Nephron progenitor cell (in vitro differentiated cells): ENCODE results near the gene CTXND1.

Source experiments
- DNase-seq: peaks from one replicate; pipeline ENCODE4 v3.0.0; 2021
- H3K27ac Mint-ChIP-seq: 2 replicates; pipeline ENCODE4 v1.8.0; 2021; ENCODE audit warnings: mild to moderate bottlenecking, moderate library complexity, mixed read lengths
- H3K27me3 Mint-ChIP-seq: 2 replicates; pipeline ENCODE4 v1.8.0; 2021; ENCODE audit warnings: mild to moderate bottlenecking, low read depth, mixed read lengths; ENCODE audit not compliant: poor library complexity
- H3K36me3 Mint-ChIP-seq: 2 replicates; pipeline ENCODE4 v1.8.0; 2021; ENCODE audit warnings: low read depth, mixed read lengths
- H3K4me1 Mint-ChIP-seq: 2 replicates; pipeline ENCODE4 v1.8.0; 2021; ENCODE audit warnings: mixed read lengths
- H3K4me3 Mint-ChIP-seq: 2 replicates; pipeline ENCODE4 v1.8.0; 2021; ENCODE audit warnings: mild to moderate bottlenecking, moderate library complexity, mixed read lengths
- H3K9me3 Mint-ChIP-seq: 2 replicates; pipeline ENCODE4 v1.8.0; 2021; ENCODE audit warnings: mild to moderate bottlenecking, moderate library complexity, mixed read lengths
- TF ChIP-seq, protein P1 (sequence below): fragments of 200-600 bp; sonication (generic); IDR thresholded peaks from 2 replicates; pipeline ENCODE4 v1.5.0; 2021; ENCODE audit warnings: antibody characterized with exemption

Gene CTXND1

DNA sequence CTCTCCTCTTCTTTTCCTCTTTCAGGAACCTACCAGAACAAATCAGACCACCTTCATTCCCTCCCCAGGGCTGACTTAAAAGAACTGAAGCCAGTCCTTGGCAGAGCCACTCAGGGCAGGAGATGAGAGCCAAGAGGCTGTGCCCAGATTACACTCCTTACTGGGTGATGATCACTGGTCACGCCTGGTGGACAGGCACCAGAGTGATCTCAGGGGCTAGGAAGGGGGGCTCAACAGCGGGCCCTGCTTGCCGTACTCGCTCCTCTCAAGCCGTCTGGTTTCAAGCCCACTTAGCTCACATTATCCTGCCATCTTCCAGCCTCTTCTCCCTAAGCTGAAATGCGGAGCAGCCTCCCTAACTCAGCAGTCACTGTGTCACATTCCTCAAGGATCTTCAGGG lies 100.9 kb downstream of the CTXND1 start:
- peak; percentile 14 for DNase-seq
- peaks cover 60% of the 10 kb centered on the region for H3K4me1 Mint-ChIP-seq
- H3K4me3 Mint-ChIP-seq: no peak overlapping the region
- no peak overlapping the region for H3K27ac Mint-ChIP-seq
- TF ChIP-seq, protein P1, sequence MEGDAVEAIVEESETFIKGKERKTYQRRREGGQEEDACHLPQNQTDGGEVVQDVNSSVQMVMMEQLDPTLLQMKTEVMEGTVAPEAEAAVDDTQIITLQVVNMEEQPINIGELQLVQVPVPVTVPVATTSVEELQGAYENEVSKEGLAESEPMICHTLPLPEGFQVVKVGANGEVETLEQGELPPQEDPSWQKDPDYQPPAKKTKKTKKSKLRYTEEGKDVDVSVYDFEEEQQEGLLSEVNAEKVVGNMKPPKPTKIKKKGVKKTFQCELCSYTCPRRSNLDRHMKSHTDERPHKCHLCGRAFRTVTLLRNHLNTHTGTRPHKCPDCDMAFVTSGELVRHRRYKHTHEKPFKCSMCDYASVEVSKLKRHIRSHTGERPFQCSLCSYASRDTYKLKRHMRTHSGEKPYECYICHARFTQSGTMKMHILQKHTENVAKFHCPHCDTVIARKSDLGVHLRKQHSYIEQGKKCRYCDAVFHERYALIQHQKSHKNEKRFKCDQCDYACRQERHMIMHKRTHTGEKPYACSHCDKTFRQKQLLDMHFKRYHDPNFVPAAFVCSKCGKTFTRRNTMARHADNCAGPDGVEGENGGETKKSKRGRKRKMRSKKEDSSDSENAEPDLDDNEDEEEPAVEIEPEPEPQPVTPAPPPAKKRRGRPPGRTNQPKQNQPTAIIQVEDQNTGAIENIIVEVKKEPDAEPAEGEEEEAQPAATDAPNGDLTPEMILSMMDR: no peak
- H3K27me3 Mint-ChIP-seq: peaks cover 19% of the 10 kb centered on the region
- H3K9me3 Mint-ChIP-seq: peaks cover 3% of the 10 kb centered on the region
- H3K36me3 Mint-ChIP-seq: no peaks in the 10 kb centered on the region
